HG02852 (cell line): ENCODE results near the gene PPP1R3C.

Source experiments
- ATAC-seq: cut with Tn5 transposase; IDR thresholded peaks from one replicate; pipeline ENCODE4 v1.9.1; 2021; ENCODE audit warnings: mild to moderate bottlenecking, moderate library complexity; ENCODE audit not compliant: unreplicated experiment

PPP1R3C gene

GRCh38 chr10:91602449-91602848, 30.4 kb downstream of the PPP1R3C start:
- ATAC-seq: no peak

DNA sequence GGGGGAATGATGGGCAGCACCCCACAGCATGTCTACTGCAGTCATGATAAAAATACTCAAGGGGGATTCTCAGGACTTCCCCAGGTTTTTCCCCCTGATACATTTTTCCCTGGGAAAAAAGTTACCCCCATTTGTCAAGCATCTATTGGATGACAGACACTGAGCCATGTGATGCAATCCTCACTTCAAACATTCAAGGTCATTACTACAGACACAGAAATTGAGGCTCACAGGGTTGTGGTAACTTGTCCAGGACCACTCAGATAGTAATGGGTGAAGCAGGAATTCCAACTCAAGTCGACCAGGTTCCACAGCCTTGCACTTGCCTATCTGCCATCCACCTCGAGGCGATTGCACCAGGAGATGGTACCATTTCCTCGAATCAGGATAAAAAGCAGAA, 31.7 kb downstream of the PPP1R3C start:
- ATAC-seq: no peak

GRCh38 chr10:91598211-91598977, 34.5 kb downstream of the PPP1R3C start:
- no peak for ATAC-seq

DNA sequence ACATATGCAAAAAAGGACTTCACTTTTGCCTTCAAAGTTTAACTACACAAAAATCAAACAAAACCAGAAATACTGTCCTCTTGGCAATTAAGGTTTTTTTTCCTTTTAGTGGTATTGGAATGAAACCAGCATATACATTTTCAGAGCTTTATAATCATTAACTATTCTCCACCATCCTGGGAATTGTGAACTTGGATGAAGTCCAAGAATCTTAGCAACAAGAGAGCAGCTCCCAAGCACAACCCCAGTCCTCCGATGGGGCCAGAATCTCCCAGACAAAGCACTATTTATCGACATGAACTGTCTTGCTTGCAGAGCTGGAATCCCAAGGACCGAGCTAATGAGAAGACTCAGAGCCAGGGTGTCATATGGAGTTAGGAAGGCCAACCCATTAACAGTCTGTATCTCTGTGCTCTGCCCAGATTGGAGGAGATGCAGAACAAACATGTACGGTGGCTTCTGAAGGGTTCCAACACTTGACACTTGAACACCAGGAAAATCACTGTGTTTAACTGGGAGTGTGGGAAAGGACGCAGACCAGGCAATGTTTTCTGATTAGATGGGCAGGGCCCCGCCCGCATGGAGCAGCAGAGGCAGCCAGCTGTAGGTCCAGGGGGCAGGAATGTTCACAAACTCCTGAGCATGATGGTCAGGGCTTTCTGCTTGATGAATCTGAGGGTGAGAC, 35.5 kb downstream of the PPP1R3C start:
- no peak for ATAC-seq

DNA sequence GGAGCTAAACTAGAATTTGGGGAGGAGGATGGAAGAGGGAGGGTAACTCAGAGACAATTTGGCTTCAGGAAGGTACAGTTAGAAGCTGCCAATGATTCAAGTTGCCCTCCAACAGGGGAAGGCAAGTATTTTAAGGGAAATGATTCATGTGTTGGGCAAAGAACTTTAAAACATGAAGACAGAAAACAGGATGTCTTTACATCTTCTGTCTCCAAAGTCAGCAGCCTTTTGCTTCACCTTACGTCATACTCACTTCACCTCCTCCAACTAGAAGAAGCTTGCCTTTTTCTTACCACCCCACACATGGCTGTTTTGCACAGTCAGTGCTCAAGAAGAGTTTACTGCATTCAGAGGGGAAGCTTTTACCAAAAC, 36.1 kb downstream of the PPP1R3C start:
- ATAC-seq: no peak

DNA sequence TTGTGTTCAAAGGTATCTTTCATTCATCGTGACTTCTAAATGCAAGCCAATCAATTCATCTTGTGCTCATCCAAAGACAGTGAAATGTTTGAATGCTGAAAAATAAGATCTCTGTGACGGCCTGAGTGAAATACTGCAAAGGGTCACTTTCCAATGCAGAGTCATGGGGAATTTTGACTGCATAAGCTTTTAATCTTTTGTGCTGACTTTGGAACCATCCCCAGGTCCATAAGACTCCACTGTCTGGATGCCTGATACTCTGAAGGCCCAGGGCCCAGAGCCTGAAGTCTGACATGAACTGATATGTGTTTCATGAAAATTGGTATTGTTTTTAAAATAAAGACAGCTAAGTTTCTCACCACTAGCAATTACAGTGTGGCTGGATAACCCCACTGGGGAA, 39.0 kb downstream of the PPP1R3C start:
- ATAC-seq: no peak

GRCh38 chr10:91593366-91593765, 39.5 kb downstream of the PPP1R3C start:
- no peak for ATAC-seq

DNA sequence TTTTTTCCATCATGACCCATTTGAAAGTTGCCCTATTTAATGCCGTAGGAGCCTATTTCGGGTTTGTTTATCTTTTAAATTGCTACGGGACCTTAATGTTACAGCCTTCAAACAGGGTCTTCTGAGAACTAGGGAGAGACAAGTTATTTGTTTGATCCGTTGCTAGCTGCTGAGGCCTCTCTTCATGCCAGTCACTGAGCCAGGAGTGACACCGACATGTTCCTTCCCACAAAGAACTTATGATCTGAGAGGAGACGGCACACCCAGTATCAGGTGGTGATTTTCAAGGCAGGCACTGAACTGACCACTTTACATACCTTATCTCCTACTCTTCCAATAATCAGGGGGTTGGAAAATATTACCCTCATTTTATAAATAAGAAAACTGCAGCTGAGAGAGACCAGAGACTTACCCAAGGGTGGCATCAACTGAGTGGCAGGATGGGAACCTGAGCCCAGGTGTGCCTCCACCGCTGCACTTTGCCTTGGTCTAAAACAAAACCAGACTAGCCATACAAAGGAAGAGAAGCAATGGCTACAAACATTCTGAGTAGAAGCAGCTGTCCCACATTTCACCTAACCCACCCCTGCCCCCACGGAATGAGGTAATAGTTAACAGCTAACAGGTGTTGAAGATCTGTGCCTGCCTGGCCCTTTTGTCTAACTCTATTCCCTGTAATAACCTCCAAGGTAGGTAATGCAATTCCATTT, 40.5 kb downstream of the PPP1R3C start:
- ATAC-seq: no peak

GRCh38 chr10:91591797-91592174, 41.1 kb downstream of the PPP1R3C start:
- no peak for ATAC-seq

GRCh38 chr10:91590904-91591796, 41.7 kb downstream of the PPP1R3C start:
- no peak for ATAC-seq

GRCh38 chr10:91590142-91590903, 42.5 kb downstream of the PPP1R3C start:
- ATAC-seq: no peak

GRCh38 chr10:91589658-91590035, 43.2 kb downstream of the PPP1R3C start:
- no peak for ATAC-seq

DNA sequence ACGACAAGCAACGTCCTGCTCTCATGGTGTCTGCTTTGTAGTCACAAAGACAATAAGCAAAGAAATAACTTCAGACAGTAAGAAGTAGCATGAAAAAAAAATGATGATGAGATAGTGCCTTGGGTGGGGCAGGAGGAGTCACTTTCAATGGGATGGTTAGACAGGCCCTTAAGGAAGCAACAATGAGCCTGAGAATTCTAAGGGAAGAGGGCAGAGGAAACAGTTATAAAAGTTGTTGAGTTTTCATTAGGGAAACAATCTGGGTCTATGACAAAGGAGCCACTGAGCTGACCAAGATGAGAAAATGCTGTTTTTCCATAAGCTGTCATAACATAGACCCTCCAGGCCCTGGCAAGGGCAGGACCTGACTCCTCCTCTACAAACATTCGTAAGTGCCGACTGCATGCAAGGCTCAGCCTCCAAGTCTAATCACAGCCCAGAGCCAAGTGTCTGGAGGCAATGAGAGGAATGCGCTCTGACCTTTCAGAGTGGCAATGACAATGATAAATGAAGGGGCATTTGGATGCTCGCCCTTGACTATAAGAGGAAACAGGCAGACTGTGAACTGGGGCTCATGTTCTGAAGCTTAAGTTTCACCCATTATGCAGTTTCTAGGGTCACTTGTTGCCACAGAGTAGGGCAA, 43.7 kb downstream of the PPP1R3C start:
- ATAC-seq: no peak

DNA sequence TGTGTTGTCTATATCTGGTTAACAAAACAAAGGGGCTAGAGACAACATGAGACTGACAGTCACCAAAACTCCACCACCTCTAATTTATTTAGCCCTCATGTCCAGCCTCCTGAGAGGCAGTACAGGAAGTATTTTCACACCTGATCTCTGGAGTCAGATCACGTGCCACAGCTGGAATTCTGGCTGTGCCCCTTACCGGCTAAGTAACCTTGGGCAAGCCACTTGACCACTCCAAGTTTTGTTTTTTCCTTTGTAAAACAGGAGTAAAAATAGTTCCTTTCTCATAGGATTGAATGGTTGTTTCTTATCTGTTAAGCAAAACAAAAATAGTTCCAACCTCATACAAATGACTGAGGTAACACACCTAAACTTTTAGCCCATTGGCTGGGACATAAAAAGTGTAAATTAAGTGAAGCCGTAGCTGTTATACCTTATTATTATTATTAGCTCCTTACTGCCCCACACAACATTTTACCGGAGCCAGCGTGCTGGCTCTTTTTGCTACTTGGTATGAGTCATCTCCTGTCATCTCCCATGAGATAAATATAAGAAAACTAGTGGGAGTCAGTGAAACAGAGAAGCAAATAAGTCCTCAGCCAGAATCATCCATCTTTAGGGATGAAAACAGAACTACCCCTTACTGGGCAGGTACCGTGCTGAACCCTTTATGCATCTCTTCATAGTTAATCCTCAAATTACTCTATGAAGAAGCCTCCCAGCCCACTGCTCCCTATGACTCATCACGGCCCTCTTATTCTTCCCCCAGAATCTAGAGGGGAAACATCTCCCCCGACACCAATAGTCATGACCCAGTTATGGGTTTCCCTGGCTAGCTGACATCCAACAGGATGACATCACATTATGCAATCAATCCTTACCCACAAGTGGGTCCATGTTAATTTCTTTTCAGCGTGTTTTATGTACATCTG, 44.9 kb downstream of the PPP1R3C start:
- no peak for ATAC-seq

GRCh38 chr10:91582153-91582554, 50.7 kb downstream of the PPP1R3C start:
- ATAC-seq: no peak

- no peak for ATAC-seq
Observed at GRCh38 chr10:91579329-91579985, 53.4 kb downstream of the PPP1R3C start.
